ENCODE measurements around the gene INTS2.

- TF ChIP-seq CTCF (IDR thresholded peaks at IDR 0.05; ENCODE audit: insufficient read depth, low read length) = no peak
- no peak for TF ChIP-seq REST (IDR thresholded peaks at IDR 0.05; ENCODE audit: insufficient replicate concordance, low read depth)
- TF ChIP-seq POLR2AphosphoS5 (IDR thresholded peaks at IDR 0.05; ENCODE audit: low read depth) = no peak
These were observed 42.9 kb downstream of the INTS2 start for GRCh38 chr17:61884864-61885263.
